B cell (primary cell): ENCODE data around the gene NBL1. TPM values are rescaled to one million over a fixed set of nuclear protein-coding genes. Genes with fewer than 3 reads are reported as not detected.
"Not testable (repeated sequence)": the region's sequence is repeated elsewhere in the genome, so short reads cannot be mapped to it uniquely, and the experiment has no call there.

ENCODE experiments used
- ATAC-seq: fragments of 200-7000 bp; cut with Tn5 transposase; one replicate; pipeline ENCODE4 v1.10.0; 2021; ENCODE audit warnings: low read depth, mild to moderate bottlenecking, moderate number of reproducible peaks, moderate library complexity
- CTCF ChIA-PET: fragments of 350-600 bp; sonication (Branson Sonifier 250); formaldehyde crosslinking; loops from one replicate; lab custom pipeline; 2021; ENCODE audit warnings: antibody characterized with exemption, inconsistent platforms; lab: Charles Lee
- POLR2A ChIA-PET: fragments of 350-600 bp; sonication (Branson Sonifier 250); formaldehyde crosslinking; loops from one replicate; lab custom pipeline; 2021; ENCODE audit warnings: antibody characterized with exemption; lab: Charles Lee
- DNase-seq: peaks from one replicate; pipeline ENCODE4 v3.0.0; 2013
- H2AFZ ChIP-seq: 2 replicates; pipeline ENCODE4 v1.6.1; 2012; ENCODE audit warnings: mild to moderate bottlenecking, low read depth, low read length; ENCODE audit not compliant: insufficient read depth, poor library complexity, severe bottlenecking
- H3K27ac ChIP-seq, 2 donors: 1 replicate in 1 of 2; 2 replicates in 1 of 2; pipeline ENCODE4 v1.5.1; 2012 to 2013; ENCODE audit warnings: low read length in 2 of 2, mild to moderate bottlenecking in 2 of 2, moderate library complexity in 1 of 2
- H3K27me3 ChIP-seq, 4 experiments: fragments of 200-600 bp in 1 of 4; sonication (generic) in 1 of 4; replicated peaks in 1 of 4; 1 replicate in 2 of 4; 2 replicates in 2 of 4; pipeline versions ENCODE4 v1.6.1 to v1.7.0; 2013 to 2016; ENCODE audit warnings: low read length in 3 of 4, mild to moderate bottlenecking in 2 of 4, mixed read lengths in 1 of 4, moderate library complexity in 1 of 4; ENCODE audit not compliant: insufficient read depth in 4 of 4, control insufficient read depth in 3 of 4; ENCODE audit errors: control extremely low read depth in 1 of 4
- H3K36me3 ChIP-seq, 2 experiments: replicated peaks in 1 of 2; 1 replicate in 1 of 2; 2 replicates in 1 of 2; pipeline versions ENCODE4 v1.6.1 to v1.7.1; 2013; ENCODE audit warnings: low read length in 1 of 2; ENCODE audit not compliant: insufficient read depth in 2 of 2, control insufficient read depth in 1 of 2; ENCODE audit errors: control extremely low read depth in 1 of 2, extremely low read depth in 1 of 2
- H3K4me1 ChIP-seq, 2 donors: fragments of 200-600 bp in 1 of 2; sonication (generic) in 1 of 2; 1 replicate in 1 of 2; 2 replicates in 1 of 2; pipeline versions ENCODE4 v1.5.1 to v1.6.1; 2013 to 2017; ENCODE audit warnings: low read length in 2 of 2; ENCODE audit not compliant: control insufficient read depth in 2 of 2, insufficient read depth in 2 of 2
- H3K4me2 ChIP-seq: replicated peaks from 2 replicates; pipeline ENCODE3; 2012; ENCODE audit warnings: mild to moderate bottlenecking, low read depth, low read length; ENCODE audit not compliant: poor library complexity, severe bottlenecking
- H3K4me3 ChIP-seq, 5 experiments: fragments of 200-600 bp in 1 of 5; sonication (generic) in 1 of 5; 1 replicate in 3 of 5; 2 replicates in 2 of 5; pipeline versions ENCODE4 v1.5.1 to v1.7.0; 2011 to 2016; ENCODE audit warnings: low read length in 4 of 5, mild to moderate bottlenecking in 4 of 5, low read depth in 2 of 5, control low read depth in 1 of 5, moderate library complexity in 1 of 5; ENCODE audit not compliant: insufficient read depth in 1 of 5; ENCODE audit errors: control extremely low read depth in 1 of 5, extremely low read depth in 1 of 5
- H3K79me2 ChIP-seq: fragments of 200-600 bp; sonication (generic); one replicate; pipeline ENCODE4 v1.6.0; 2016; ENCODE audit warnings: low read length; ENCODE audit not compliant: control insufficient read depth, insufficient read depth
- H3K9ac ChIP-seq: fragments of 200-600 bp; sonication (generic); 2 replicates; pipeline ENCODE4 v1.6.1; 2017; ENCODE audit warnings: mild to moderate bottlenecking, low read length, moderate library complexity
- H3K9me3 ChIP-seq, 3 donors: one replicate each; pipeline versions ENCODE4 v1.6.1 to v1.7.1; 2013; ENCODE audit warnings: low read length in 2 of 3; ENCODE audit not compliant: control insufficient read depth in 2 of 3, insufficient read depth in 1 of 3; ENCODE audit errors: control extremely low read depth in 1 of 3
- H4K20me1 ChIP-seq: 2 replicates; pipeline ENCODE4 v1.6.0; 2012; ENCODE audit warnings: mild to moderate bottlenecking, low read length; ENCODE audit not compliant: insufficient read depth, control insufficient read depth, poor library complexity, severe bottlenecking
- H3K27ac Mint-ChIP-seq: one replicate; pipeline ENCODE4 v1.8.0; 2021; ENCODE audit warnings: mixed read lengths
- H3K27me3 Mint-ChIP-seq: one replicate; pipeline ENCODE4 v1.8.0; 2021; ENCODE audit warnings: mixed read lengths
- H3K4me1 Mint-ChIP-seq: one replicate; pipeline ENCODE4 v1.8.0; 2021; ENCODE audit warnings: mixed read lengths
- H3K4me3 Mint-ChIP-seq: one replicate; pipeline ENCODE4 v1.8.0; 2021; ENCODE audit warnings: mixed read lengths
- H3K9me3 Mint-ChIP-seq: one replicate; pipeline ENCODE4 v1.8.0; 2022; ENCODE audit warnings: mixed read lengths; ENCODE audit not compliant: insufficient read depth
- EZH2 ChIP-seq: IDR thresholded peaks from 2 replicates; pipeline ENCODE4 v1.6.1; 2012; ENCODE audit warnings: borderline replicate concordance, low read depth, mild to moderate bottlenecking, moderate library complexity, low read length; ENCODE audit not compliant: insufficient read depth, poor library complexity, severe bottlenecking
- WGBS: methylation state at CpG from one replicate; pipeline ENCODE4 v1.1.5; 2013; ENCODE audit warnings: missing lambda C conversion rate; ENCODE audit not compliant: insufficient coverage; 5-methylcytosine and 5-hydroxymethylcytosine counted together
- intact Hi-C: fragments of 100-400 bp; cut with micrococcal nuclease; formaldehyde crosslinking; loops from one replicate; pipeline ENCODE4 v1.10.0; 2022
- polyA plus RNA-seq: library from polyadenylated mRNA; depleted of rRNA; stranded (reverse); fragments of >200 nt; gene quantifications from 2 replicates; pipeline ENCODE4 v1.2.3, GENCODE V29; 2012
- total RNA-seq, 2 donors: library from RNA; stranded (reverse); fragments of 120-200 nt in 1 of 2; gene quantifications; 1 replicate in 1 of 2; 2 replicates in 1 of 2; pipeline versions ENCODE4 v1.2.3 to v1.2.4, GENCODE V29; 2013 to 2022
- TF ChIP-seq, protein P1 (sequence below): fragments of 200-600 bp; IDR thresholded peaks from one replicate; pipeline ENCODE4 v1.8.0; 2022; ENCODE audit warnings: antibody characterized with exemption, mild to moderate bottlenecking

NBL1 gene
- total and polyA plus RNA-seq, 2 donors (not counting 1 experiment from before 2014, with no cell fraction given) = 0.74 to 0.97 TPM

GRCh38 chr1:19637606-19638005 is 6.5 kb upstream of the NBL1 start:
- Histone ChIP-seq H3K4me3 (no peak overlapping the region), H3K27me3 (peaks cover 0 to 15% (median 8%) of the 10 kb centered on the region in 4 experiments), H3K9ac (no peak overlapping the region), H3K9me3 (no peaks in the 10 kb centered on the region), H2AFZ (no peak overlapping the region), H3K36me3 (no peaks in the 10 kb centered on the region), H3K79me2 (no peaks in the 10 kb centered on the region), H3K4me2 (no peak overlapping the region), H3K4me1 (no peaks in the 10 kb centered on the region), H3K27ac (no peak overlapping the region), H4K20me1 (no peaks in the 10 kb centered on the region)
- TF ChIP-seq EZH2 = no peak
- TF ChIP-seq, protein P1, sequence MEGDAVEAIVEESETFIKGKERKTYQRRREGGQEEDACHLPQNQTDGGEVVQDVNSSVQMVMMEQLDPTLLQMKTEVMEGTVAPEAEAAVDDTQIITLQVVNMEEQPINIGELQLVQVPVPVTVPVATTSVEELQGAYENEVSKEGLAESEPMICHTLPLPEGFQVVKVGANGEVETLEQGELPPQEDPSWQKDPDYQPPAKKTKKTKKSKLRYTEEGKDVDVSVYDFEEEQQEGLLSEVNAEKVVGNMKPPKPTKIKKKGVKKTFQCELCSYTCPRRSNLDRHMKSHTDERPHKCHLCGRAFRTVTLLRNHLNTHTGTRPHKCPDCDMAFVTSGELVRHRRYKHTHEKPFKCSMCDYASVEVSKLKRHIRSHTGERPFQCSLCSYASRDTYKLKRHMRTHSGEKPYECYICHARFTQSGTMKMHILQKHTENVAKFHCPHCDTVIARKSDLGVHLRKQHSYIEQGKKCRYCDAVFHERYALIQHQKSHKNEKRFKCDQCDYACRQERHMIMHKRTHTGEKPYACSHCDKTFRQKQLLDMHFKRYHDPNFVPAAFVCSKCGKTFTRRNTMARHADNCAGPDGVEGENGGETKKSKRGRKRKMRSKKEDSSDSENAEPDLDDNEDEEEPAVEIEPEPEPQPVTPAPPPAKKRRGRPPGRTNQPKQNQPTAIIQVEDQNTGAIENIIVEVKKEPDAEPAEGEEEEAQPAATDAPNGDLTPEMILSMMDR = no peak
- intact Hi-C loops = no loop called here
- no peak for ATAC-seq
- no peaks in the 10 kb centered on the region for H3K4me1 Mint-ChIP-seq
- POLR2A ChIA-PET = no interaction called here
- H3K27ac Mint-ChIP-seq = no peak overlapping the region
- H3K4me3 Mint-ChIP-seq = no peak overlapping the region
- H3K27me3 Mint-ChIP-seq = peaks cover 21% of the 10 kb centered on the region
- DNase-seq = no peak
- no peaks in the 10 kb centered on the region for H3K9me3 Mint-ChIP-seq
- CTCF ChIA-PET = no interaction called here
- 79% methylated on average over 5 of the region's 10 CpGs for WGBS

DNA sequence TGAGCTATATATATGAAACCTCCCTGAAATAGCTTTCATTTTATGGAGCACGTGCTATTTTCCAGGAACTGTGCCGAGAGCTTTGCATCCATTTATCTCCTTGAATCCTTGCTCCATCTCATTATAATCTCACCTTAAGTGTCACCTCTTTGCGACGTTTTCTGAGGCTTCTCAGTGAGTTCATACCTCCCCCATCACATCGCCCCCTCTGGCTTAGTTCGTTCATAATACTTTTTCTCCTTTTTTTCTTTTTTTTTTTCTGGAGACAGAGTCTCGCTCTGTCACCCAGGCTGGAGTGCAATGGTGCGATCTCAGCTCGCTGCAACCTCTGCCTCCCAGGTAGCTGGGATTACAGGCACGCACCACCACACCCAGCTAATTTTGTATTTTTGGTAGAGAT is 4.9 kb upstream of the NBL1 start:
- H3K4me1 ChIP-seq, ATAC-seq, H3K9ac ChIP-seq, H2AFZ ChIP-seq, H3K9me3 Mint-ChIP-seq, H3K36me3 ChIP-seq, H3K27ac ChIP-seq, H4K20me1 ChIP-seq, DNase-seq, H3K9me3 ChIP-seq, POLR2A ChIA-PET, H3K4me3 Mint-ChIP-seq, intact Hi-C loops, H3K4me3 ChIP-seq, H3K4me2 ChIP-seq, H3K4me1 Mint-ChIP-seq, H3K27ac Mint-ChIP-seq, H3K79me2 ChIP-seq: not testable (repeated sequence)
- peaks cover 0 to 27% (median 16%) of the 10 kb centered on the region in 4 experiments for H3K27me3 ChIP-seq
- CTCF ChIA-PET = interaction anchor here (0.7 to 1.5 kb wide), 2 partner anchors 12 to 24 kb away, joined by 3 to 4 read pairs; no protein-coding TSS in a partner anchor
- 77% methylated on average over 6 of the region's 10 CpGs for WGBS
- peaks cover 33% of the 10 kb centered on the region for H3K27me3 Mint-ChIP-seq
